HFF-Myc (cell line): Measurements from ENCODE around the gene SMOC2.

ENCODE experiments used
- DNase-seq: peaks from one replicate; pipeline ENCODE4 v3.0.0-alpha.2; 2011; ENCODE audit warnings: low read depth; ENCODE audit errors: extremely low read depth
- H3K4me3 ChIP-seq: replicated peaks from 2 replicates; pipeline ENCODE4 v1.5.1; 2011; ENCODE audit warnings: low read depth, mild to moderate bottlenecking, control low read depth, low read length
- TF ChIP-seq, protein P1 (sequence below): IDR thresholded peaks from 2 replicates; pipeline ENCODE4 v1.5.1; 2012; ENCODE audit warnings: mild to moderate bottlenecking, low read depth, low read length, control low read depth; ENCODE audit errors: missing control alignments

Gene SMOC2

DNA sequence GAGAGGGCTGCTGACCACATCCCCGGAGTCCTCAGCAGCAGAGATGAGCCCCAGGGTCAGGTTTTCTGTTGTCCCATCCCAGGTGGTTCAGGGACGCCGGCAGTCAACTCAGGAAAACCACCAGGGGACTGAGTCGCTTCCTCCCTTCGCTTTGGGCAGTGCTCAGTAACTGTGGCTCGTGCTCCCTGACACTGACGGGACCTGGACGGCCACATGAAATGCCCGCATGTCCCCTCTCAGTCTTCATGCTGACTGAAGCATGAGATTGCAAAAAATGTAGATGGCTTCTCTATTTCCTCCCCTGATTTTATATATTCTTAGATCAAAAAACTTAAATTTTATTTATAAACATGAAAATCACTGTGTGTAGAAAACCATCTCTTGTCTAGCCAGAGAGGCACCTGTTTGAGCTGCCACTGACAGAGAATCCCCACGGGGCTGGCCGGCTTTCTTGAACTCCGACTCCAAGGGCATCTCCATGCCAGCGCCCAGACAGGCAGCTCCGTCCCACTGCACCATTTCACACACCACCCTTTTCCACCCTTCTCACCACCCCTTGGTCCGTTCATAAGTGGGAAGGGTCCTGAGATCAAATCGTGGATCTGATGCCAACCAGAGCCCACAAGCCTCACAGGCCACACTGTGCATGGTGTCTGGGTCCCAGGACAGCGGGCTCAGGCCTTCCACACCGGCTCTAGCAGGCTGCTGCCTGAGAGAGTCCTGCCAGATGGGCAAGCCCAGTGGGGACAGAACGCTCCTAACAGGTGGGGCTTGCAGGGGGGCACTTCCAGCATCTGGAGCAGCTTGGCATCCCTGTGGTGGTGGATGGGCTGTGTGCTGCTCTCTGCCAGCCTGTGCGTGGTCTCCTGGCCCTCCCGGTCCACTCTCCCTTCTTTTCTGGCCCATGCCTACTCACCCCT lies 98.2 kb downstream of the SMOC2 start:
- TF ChIP-seq, protein P1, sequence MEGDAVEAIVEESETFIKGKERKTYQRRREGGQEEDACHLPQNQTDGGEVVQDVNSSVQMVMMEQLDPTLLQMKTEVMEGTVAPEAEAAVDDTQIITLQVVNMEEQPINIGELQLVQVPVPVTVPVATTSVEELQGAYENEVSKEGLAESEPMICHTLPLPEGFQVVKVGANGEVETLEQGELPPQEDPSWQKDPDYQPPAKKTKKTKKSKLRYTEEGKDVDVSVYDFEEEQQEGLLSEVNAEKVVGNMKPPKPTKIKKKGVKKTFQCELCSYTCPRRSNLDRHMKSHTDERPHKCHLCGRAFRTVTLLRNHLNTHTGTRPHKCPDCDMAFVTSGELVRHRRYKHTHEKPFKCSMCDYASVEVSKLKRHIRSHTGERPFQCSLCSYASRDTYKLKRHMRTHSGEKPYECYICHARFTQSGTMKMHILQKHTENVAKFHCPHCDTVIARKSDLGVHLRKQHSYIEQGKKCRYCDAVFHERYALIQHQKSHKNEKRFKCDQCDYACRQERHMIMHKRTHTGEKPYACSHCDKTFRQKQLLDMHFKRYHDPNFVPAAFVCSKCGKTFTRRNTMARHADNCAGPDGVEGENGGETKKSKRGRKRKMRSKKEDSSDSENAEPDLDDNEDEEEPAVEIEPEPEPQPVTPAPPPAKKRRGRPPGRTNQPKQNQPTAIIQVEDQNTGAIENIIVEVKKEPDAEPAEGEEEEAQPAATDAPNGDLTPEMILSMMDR, result no peak
- H3K4me3 ChIP-seq, result no peak overlapping the region
- no peak for DNase-seq

DNA sequence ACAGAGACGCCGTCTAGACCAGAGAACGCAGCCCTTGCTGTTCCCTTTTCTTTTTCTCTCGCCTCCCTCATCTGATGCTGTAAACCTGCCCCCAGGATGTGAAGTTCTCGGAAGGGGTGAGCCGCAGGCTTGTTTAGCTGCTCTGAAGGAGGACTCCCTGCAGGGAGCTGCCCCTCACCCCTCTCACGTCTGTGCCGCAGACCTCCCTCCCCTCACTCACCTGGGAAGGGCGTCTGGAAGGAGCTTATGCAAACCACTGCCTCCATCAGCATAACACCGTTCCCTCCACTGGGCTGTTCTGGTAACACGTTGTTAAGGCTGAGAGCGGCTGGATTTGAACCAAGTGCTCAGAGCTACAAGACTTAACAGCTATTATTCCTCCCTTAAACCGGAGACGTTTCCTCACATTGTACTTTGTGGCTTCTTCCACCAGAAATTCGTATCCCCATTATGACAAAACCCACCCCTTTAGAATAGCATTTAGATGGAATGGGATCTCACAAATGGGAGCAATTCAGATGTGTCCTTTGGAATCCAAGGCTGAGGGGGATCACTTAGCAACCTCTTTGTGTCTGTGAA lies 99.8 kb downstream of the SMOC2 start:
- TF ChIP-seq, protein P1, result no peak
- DNase-seq, result no peak
- no peak overlapping the region for H3K4me3 ChIP-seq

DNA sequence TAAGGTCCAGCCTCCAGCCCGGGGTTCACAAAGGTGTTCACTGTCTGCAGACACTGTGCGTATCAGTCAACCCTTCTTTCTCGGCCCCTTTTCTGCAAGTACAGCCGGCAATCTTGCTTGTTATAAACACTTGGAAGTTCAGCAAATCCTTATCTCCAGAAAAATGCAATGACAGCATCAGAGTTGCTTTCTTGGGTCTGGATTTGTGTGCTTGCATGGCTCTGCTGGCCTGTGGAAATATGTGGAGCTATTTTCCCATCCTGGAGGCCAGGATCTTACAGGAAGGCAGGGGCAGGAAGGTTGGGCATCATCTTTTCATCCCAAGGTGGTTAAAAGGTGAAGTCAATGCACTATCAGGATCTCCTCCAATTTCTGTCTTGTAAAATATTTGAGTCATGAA lies 100.3 kb downstream of the SMOC2 start:
- TF ChIP-seq, protein P1, result no peak
- no peak overlapping the region for H3K4me3 ChIP-seq
- DNase-seq, result no peak

DNA sequence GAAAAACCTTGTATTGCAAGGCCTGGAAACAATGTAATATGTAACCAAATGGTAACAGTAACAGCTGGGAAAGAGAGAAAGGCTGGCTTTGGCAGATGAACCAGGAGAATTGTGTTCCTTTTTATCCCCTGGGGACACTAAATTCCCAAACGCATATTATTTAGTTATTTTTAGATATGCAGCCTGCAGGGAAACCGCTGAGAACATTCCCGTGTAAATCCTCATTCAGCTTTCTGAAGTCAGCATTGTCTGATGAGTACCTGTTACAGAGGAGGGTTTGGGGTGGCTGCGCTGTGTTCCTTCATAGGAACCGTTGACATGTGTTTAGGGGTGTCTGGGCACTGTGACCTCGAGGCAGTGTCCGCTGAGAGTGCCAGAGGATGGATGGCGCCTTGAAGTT lies 101.3 kb downstream of the SMOC2 start:
- TF ChIP-seq, protein P1, result no peak
- no peak overlapping the region for H3K4me3 ChIP-seq
- no peak for DNase-seq

DNA sequence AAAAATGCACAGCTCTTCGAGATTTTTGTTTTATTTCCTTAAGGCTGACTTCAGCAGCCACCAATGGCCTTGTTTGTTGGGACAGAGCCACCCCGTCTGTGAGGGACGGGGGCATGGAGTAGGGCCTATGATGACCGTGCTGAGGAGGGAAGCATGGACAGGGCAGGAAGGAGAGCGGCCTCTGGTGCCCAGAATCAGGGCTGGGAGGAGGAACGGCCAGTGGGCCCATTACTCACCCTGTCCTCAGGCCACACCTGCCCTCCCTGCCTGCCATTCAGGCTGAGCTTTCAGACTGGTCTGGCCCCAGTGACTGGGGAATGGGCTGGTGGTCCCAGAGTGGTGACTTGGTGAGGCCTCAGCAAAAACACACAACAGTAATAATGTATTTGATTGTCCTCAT lies 104.4 kb downstream of the SMOC2 start:
- TF ChIP-seq, protein P1, result no peak
- no peak overlapping the region for H3K4me3 ChIP-seq
- DNase-seq, result no peak

DNA sequence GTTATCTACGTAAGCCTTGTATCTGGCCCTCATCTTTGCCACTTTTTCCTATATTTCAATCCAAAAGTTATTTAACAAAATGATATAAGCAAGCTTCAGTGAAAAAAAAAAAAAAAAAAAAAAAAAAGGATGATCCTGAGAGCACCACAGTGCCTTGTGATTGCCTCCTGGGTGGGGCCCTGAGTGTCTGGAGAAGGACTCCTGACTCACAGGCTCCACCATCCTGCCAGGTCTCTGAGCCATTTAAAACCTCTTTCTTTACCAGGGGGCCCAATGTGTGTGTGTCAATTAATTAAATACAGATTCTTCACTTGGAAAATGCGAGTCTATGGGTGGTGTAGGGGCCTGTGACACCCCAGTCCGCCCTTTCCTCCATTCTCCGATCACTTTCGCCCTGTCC lies 105.2 kb downstream of the SMOC2 start:
- TF ChIP-seq, protein P1, result no peak
- H3K4me3 ChIP-seq, result no peak overlapping the region
- DNase-seq, result no peak
